WI38 (cell line): ENCODE results near the gene MYL12B.
"Not testable (repeated sequence)": the region's sequence is repeated elsewhere in the genome, so short reads cannot be mapped to it uniquely, and the experiment has no call there.

Experiments used
- H3K4me3 ChIP-seq: 2 replicates; pipeline ENCODE4 v1.5.1; 2011; ENCODE audit warnings: low read depth, mild to moderate bottlenecking, control low read depth, low read length
- TF ChIP-seq, protein P1 (sequence below): IDR thresholded peaks from 2 replicates; pipeline ENCODE4 v1.5.1; 2012; ENCODE audit warnings: low read depth, mild to moderate bottlenecking, control low read depth, low read length

The MYL12B gene

DNA sequence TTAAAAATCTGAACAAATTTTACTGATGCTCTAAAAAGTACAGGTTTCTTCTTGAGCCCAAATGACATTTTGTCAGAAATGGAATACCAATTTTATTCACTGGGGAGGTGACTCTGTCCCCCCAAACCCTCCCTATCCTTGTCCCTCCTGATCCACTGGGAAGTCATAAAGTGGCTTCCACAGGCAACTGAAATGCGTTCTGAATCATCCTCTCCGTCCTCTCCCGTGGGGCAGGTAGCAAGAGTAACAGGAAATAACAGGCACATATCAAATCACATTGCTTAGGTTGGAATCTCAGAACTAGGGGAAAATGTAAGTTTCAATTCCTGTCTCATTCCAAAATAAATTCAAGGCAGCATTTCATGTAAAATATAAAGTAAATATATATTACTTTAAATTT is 44.5 kb downstream of the MYL12B start:
- TF ChIP-seq, protein P1, sequence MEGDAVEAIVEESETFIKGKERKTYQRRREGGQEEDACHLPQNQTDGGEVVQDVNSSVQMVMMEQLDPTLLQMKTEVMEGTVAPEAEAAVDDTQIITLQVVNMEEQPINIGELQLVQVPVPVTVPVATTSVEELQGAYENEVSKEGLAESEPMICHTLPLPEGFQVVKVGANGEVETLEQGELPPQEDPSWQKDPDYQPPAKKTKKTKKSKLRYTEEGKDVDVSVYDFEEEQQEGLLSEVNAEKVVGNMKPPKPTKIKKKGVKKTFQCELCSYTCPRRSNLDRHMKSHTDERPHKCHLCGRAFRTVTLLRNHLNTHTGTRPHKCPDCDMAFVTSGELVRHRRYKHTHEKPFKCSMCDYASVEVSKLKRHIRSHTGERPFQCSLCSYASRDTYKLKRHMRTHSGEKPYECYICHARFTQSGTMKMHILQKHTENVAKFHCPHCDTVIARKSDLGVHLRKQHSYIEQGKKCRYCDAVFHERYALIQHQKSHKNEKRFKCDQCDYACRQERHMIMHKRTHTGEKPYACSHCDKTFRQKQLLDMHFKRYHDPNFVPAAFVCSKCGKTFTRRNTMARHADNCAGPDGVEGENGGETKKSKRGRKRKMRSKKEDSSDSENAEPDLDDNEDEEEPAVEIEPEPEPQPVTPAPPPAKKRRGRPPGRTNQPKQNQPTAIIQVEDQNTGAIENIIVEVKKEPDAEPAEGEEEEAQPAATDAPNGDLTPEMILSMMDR: no peak
- no peak overlapping the region for H3K4me3 ChIP-seq

DNA sequence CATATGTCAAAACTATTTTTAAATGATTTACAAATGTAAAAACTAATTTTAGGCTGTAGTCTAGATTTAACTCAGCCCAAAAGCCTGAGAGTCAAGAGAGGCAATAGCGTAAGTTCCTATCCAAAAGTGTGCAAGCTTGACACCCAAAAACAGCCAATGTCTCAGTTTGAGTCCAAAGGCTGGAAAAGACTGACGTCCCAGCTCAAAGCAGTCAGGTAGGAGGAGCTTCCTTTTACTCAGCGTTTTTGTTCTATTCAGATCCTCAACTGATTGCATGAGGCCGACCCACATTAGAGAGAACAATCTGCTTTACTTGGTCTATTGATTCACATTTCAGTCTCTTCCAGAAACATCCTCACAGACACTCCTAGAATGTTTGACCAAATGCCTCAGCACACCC is 51.8 kb downstream of the MYL12B start:
- H3K4me3 ChIP-seq: no peak overlapping the region
- TF ChIP-seq, protein P1: no peak

DNA sequence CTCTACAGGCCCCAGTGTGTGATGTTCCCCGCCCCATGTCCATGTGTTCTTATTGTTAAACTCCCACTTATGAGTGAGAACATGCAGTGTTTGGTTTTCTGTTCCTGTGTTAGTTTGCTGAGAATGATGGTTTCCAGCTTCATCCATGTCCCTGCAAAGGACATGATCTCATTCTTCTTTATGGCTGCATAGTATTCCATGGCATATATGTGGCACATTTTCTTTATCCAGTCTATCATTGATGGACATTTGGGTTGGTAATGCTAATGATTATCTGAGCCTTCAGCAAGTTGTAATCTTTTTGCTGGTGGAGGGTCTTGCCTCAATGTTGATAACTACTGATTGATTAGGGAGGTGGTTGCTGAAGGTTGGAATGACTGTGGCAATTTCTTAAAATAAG is 53.4 kb downstream of the MYL12B start:
- not testable (repeated sequence) for H3K4me3 ChIP-seq

DNA sequence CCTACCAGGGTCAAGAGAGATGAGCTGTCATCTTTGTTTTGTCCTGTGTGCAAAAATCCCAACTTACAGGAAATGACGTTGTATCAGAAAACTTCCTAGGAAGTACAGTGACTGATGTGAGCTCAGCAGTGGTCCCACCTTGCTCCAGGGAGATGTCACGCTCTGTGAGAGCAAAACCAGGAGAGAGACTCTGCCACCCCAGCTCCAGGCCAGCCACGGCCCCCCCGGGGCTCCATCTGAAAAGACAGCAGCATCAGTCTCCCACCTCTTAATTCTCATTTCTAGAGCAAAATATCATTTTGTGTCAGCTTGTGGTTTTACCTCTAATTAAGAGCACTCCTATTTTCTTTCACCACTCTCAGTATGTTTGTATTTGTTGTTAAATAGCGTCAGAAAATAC is 57.5 kb downstream of the MYL12B start:
- H3K4me3 ChIP-seq: no peak overlapping the region
- TF ChIP-seq, protein P1: no peak

DNA sequence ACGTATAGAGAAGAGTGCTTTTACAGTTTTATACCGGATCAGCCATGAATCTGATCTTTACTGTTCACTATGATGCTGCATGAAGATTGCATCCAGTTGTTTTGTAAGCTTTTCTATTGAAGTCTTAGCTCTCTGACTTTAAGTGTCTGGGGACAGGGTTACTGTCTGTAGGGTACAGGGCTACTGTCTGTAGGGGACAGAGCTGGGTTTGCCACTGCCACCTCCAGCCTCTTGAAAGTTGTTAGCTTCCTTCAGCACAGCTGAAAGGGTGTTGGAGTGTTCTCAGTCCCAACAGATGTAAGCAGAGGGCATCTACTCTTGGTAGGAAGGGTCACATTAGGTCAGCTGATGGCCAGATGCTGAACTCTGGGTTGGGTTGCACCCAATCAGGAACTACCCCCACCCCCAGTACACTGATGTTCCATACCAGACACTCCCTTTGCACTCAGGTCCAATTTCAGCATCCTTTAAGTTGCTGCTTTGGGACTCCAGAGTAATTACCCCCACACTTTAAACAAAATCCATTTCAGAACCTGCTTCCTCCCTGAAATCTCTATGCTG is 58.0 kb downstream of the MYL12B start:
- H3K4me3 ChIP-seq: no peak overlapping the region

DNA sequence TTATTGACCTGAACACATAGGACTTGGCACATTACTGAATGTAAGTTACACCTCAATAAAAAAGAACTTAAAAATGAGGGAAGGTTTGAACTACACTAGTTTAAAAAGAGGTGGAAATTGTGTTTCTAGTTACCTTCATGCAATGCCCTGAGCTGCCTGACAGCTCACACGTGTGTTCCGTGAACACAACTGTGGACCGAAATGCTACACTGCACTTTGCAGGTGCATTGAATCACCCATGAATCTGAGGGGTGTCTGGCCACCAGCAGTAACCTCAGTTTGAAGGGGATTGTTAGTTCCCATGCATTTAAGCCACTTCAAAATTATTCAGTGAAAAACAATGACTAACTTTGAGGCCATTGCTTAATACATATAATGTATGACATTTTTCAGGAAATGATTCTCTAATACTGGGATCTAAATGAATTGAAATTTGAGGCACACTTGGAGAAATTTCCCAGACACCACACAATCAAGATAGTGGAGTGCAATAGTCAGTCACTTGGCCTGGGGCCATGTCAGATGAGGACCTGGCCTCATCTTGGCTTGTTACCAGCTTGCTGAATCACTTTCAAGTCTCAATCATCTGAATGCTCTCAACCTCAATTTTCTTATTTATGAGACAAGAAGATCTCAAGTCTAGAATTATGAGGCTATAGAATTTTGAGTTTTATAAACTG is 59.3 kb downstream of the MYL12B start:
- no peak overlapping the region for H3K4me3 ChIP-seq
- TF ChIP-seq, protein P1: no peak

More for the DNA sequence above, 58.0 kb downstream of the MYL12B start:
- TF ChIP-seq, protein P1: no peak

DNA sequence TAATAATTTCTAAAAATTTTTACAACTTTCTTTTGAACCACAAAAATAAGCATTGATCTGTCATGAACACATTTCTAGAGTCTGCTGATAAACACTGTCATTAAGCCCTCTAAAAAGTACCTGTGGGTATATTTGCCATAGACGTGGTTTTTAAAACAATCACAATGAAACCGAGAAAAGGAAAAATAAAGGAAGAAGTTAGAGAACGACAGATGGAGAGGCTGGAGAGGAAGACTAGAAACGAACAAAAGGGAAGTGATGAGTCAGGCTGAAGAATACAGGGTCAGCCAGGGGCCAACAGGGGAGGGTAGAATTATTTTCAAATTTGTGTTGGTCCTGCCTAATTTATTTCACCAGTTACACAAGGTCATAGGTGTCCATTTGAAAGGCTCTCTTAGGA is 62.0 kb downstream of the MYL12B start:
- TF ChIP-seq, protein P1: no peak
- H3K4me3 ChIP-seq: no peak overlapping the region
